Fibroblast of lung (primary cell): ENCODE measurements around the gene LTF. TPM values are rescaled to one million over a fixed set of nuclear protein-coding genes. Genes with fewer than 3 reads are reported as not detected.

ENCODE experiments used
- DNase-seq, 2 donors: peaks; one replicate each; pipeline versions ENCODE4 v3.0.0 to v3.0.0-alpha.2; 2010; ENCODE audit warnings: low read depth in 2 of 2
- H2AFZ ChIP-seq: 2 replicates; pipeline ENCODE4 v1.5.1; 2012; ENCODE audit warnings: low read length, control low read depth, inconsistent platforms
- H3K27ac ChIP-seq: 2 replicates; pipeline ENCODE4 v1.5.1; 2011; ENCODE audit warnings: low read length, control low read depth; ENCODE audit not compliant: insufficient read depth
- H3K27me3 ChIP-seq: 2 replicates; pipeline ENCODE4 v1.5.1; 2011; ENCODE audit warnings: mild to moderate bottlenecking, low read length; ENCODE audit not compliant: control insufficient read depth, insufficient read depth
- H3K36me3 ChIP-seq: 2 replicates; pipeline ENCODE4 v1.5.1; 2011; ENCODE audit warnings: low read length; ENCODE audit not compliant: control insufficient read depth, insufficient read depth
- H3K4me1 ChIP-seq: 2 replicates; pipeline ENCODE4 v1.5.1; 2011; ENCODE audit warnings: low read length; ENCODE audit not compliant: control insufficient read depth, insufficient read depth; ENCODE audit errors: extremely low read depth
- H3K4me2 ChIP-seq: 2 replicates; pipeline ENCODE4 v1.5.1; 2011; ENCODE audit warnings: low read length, control low read depth; ENCODE audit not compliant: insufficient read depth; ENCODE audit errors: extremely low read depth
- H3K4me3 ChIP-seq, 4 experiments: fragments of 200-600 bp in 1 of 4; sonication (generic) in 1 of 4; replicated peaks in 1 of 4; 2 replicates each; pipeline ENCODE4 v1.5.1; 2011 to 2016; ENCODE audit warnings: low read length in 4 of 4, low read depth in 3 of 4, mild to moderate bottlenecking in 3 of 4, control low read depth in 2 of 4, inconsistent platforms in 1 of 4, mixed read lengths in 1 of 4; ENCODE audit not compliant: insufficient read depth in 1 of 4; ENCODE audit errors: control extremely low read depth in 1 of 4
- H3K79me2 ChIP-seq: 2 replicates; pipeline ENCODE4 v1.5.1; 2012; ENCODE audit warnings: mild to moderate bottlenecking, low read length, inconsistent platforms; ENCODE audit not compliant: control insufficient read depth, insufficient read depth
- H3K9ac ChIP-seq: 2 replicates; pipeline ENCODE4 v1.5.1; 2011; ENCODE audit warnings: mild to moderate bottlenecking, low read length, control low read depth; ENCODE audit not compliant: insufficient read depth
- H3K9me3 ChIP-seq: 2 replicates; pipeline ENCODE4 v1.5.1; 2012; ENCODE audit warnings: low read depth, low read length; ENCODE audit not compliant: control insufficient read depth, insufficient read depth
- H4K20me1 ChIP-seq: 2 replicates; pipeline ENCODE4 v1.5.1; 2011; ENCODE audit warnings: low read length; ENCODE audit not compliant: control insufficient read depth, insufficient read depth; ENCODE audit errors: extremely low read depth
- EZH2 ChIP-seq: IDR thresholded peaks from 2 replicates; pipeline ENCODE4 v1.5.1; 2012; ENCODE audit warnings: low read length, control low read depth, mild to moderate bottlenecking; ENCODE audit errors: missing control alignments
- polyA plus RNA-seq, 2 donors: library from polyadenylated mRNA; depleted of rRNA in 1 of 2; stranded (reverse) in 1 of 2; unstranded in 1 of 2; fragments of >200 nt; gene quantifications; 2 replicates each; pipeline ENCODE4 v1.2.1, GENCODE V29; 2011 to 2012; ENCODE audit warnings: missing spikeins in 1 of 2
- total RNA-seq: library from RNA; depleted of rRNA; stranded (reverse); fragments of >200 nt; gene quantifications from 2 replicates; pipeline ENCODE4 v1.2.1, GENCODE V29; 2014
- TF ChIP-seq, protein P1 (sequence below), 2 donors: IDR thresholded peaks in 1 of 2; conservative IDR thresholded peaks in 1 of 2; 1 replicate in 1 of 2; 2 replicates in 1 of 2; pipeline ENCODE4 v1.5.1; 2011 to 2012; ENCODE audit warnings: low read length in 2 of 2, control low read depth in 1 of 2, inconsistent platforms in 1 of 2, low read depth in 1 of 2, mild to moderate bottlenecking in 1 of 2

LTF gene
- total and polyA plus RNA-seq, 2 donors (not counting 1 experiment from before 2014, with no cell fraction given): not detected

DNA sequence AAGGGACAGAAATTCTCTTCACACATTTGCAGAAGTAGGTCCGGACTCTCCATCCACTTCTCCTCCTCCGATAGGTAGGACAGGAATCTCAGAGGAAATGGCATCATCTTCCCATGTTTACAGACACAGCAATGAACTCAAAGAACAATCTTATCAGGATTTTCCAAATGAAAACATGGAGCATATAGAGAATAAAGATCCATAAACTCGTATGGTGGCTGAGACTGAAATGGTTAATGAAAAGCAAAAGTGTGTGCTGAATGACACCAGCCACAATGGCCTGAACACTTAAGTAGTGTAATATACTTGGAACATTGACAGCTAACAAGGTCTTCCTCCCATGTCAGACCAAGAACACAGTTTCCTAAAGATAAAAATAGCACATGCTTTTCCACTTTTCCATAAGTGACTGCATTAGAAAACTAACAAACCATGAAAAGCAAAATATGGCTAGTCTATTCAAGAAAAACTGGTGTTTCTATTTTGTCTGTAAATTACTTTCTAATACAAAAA is 51.9 kb downstream of the LTF start:
- Histone ChIP-seq H3K4me1 (peaks cover 5% of the 10 kb centered on the region), H3K4me3 (no peak overlapping the region), H3K27ac (no peak overlapping the region), H4K20me1 (no peaks in the 10 kb centered on the region), H3K27me3 (no peaks in the 10 kb centered on the region), H2AFZ (no peak overlapping the region), H3K36me3 (no peaks in the 10 kb centered on the region), H3K9ac (no peak overlapping the region), H3K4me2 (no peak overlapping the region), H3K79me2 (no peaks in the 10 kb centered on the region), H3K9me3 (no peaks in the 10 kb centered on the region)
- TF ChIP-seq EZH2: no peak
- TF ChIP-seq, protein P1, sequence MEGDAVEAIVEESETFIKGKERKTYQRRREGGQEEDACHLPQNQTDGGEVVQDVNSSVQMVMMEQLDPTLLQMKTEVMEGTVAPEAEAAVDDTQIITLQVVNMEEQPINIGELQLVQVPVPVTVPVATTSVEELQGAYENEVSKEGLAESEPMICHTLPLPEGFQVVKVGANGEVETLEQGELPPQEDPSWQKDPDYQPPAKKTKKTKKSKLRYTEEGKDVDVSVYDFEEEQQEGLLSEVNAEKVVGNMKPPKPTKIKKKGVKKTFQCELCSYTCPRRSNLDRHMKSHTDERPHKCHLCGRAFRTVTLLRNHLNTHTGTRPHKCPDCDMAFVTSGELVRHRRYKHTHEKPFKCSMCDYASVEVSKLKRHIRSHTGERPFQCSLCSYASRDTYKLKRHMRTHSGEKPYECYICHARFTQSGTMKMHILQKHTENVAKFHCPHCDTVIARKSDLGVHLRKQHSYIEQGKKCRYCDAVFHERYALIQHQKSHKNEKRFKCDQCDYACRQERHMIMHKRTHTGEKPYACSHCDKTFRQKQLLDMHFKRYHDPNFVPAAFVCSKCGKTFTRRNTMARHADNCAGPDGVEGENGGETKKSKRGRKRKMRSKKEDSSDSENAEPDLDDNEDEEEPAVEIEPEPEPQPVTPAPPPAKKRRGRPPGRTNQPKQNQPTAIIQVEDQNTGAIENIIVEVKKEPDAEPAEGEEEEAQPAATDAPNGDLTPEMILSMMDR (conservative IDR thresholded peaks at IDR 0.05 in 1 of 2, IDR thresholded peaks at IDR 0.05 in 1 of 2; ENCODE audit: low read depth in 1 of 2, low read length in 2 of 2): no peak
- DNase-seq: no peak

DNA sequence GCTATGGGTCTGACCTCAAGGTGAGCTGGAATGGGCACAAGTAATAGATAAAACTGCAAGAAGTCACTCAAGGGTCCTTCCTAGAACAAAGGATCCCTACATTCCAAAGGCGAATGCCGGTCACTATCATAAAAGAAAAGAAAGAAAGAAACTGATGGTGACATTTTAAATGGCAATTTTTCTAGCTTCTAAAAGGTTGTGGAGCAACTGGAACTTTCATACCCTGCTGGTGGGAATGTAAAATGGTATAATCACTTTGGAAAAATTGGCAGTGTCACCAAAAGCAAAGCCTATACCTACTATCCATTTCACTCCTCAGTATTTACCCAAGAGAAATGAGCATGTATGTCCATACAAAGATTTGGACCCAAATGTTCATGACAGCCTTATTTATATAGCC is 53.4 kb downstream of the LTF start:
- Histone ChIP-seq H3K79me2 (no peaks in the 10 kb centered on the region), H4K20me1 (no peaks in the 10 kb centered on the region), H3K36me3 (no peaks in the 10 kb centered on the region), H3K4me2 (no peak overlapping the region), H3K27me3 (no peaks in the 10 kb centered on the region), H3K9ac (no peak overlapping the region), H3K4me1 (peaks cover 18% of the 10 kb centered on the region), H3K9me3 (no peaks in the 10 kb centered on the region), H3K4me3 (no peak overlapping the region), H3K27ac (no peak overlapping the region), H2AFZ (no peak overlapping the region)
- no peak for DNase-seq
- TF ChIP-seq EZH2: no peak
- TF ChIP-seq, protein P1 (conservative IDR thresholded peaks at IDR 0.05 in 1 of 2, IDR thresholded peaks at IDR 0.05 in 1 of 2; ENCODE audit: low read depth in 1 of 2, low read length in 2 of 2): no peak

DNA sequence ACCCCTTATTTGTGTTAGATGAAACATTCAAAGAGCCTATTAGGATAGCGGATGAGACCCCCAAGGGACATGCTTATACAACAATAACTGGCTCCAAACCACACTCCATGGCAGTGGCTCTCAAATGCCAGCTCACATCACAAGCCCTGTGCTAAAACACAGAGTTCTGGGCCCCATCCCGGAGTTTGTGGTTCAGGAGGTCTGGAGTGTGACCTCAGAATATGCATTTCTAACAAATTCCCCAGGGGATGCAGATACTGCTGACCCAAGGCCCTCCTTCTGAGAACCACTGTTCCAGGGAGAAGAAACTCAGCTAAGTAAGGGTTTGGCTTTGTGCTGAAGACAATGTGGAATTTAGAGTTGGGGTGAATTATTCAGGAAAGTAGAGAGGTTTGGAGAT is 54.0 kb downstream of the LTF start:
- DNase-seq: peak in 1 of 2 donors; percentile 35
- Histone ChIP-seq H3K4me2 (no peak overlapping the region), H3K4me1 (peaks cover 19% of the 10 kb centered on the region)

More for the DNA sequence above, 54.0 kb downstream of the LTF start:
- TF ChIP-seq EZH2: no peak
- TF ChIP-seq, protein P1 (conservative IDR thresholded peaks at IDR 0.05 in 1 of 2, IDR thresholded peaks at IDR 0.05 in 1 of 2; ENCODE audit: low read depth in 1 of 2, low read length in 2 of 2): no peak
- H3K9ac ChIP-seq: no peak overlapping the region
- no peaks in the 10 kb centered on the region for H3K36me3 ChIP-seq
- H3K79me2 ChIP-seq: no peaks in the 10 kb centered on the region
- no peaks in the 10 kb centered on the region for H4K20me1 ChIP-seq
- no peak overlapping the region for H3K27ac ChIP-seq
- H3K27me3 ChIP-seq: no peaks in the 10 kb centered on the region
- H3K9me3 ChIP-seq: no peaks in the 10 kb centered on the region
- H2AFZ ChIP-seq: no peak overlapping the region
- H3K4me3 ChIP-seq: no peak overlapping the region
